HepG2 (cell line): ENCODE results near the gene PLCG1. TPM values are rescaled to one million over a fixed set of nuclear protein-coding genes. Genes with fewer than 3 reads are reported as not detected.

Source experiments
- CSRNP2 ChIP-seq: sonication (generic); formaldehyde crosslinking; conservative IDR thresholded peaks from 2 replicates; pipeline ENCODE4 v1.8.0; 2022; ENCODE audit warnings: low read depth, missing genetic modification reagents
- GMEB1 ChIP-seq: sonication (generic); formaldehyde crosslinking; IDR thresholded peaks from 2 replicates; pipeline ENCODE4 v1.5.1; 2020; ENCODE audit warnings: missing genetic modification reagents, mild to moderate bottlenecking, borderline replicate concordance
- KAT2B ChIP-seq: fragments of 150-350 bp; IDR thresholded peaks from 2 replicates; pipeline ENCODE4 v1.6.1; 2014; ENCODE audit warnings: low read depth, low read length, borderline replicate concordance
- MLXIP ChIP-seq: sonication (generic); formaldehyde crosslinking; IDR thresholded peaks from 2 replicates; pipeline ENCODE4 v1.9.0; 2021; ENCODE audit warnings: missing genetic modification reagents, borderline replicate concordance
- THRA ChIP-seq: sonication (generic); formaldehyde crosslinking; IDR thresholded peaks from 2 replicates; pipeline ENCODE4 v1.4.0; 2020; ENCODE audit warnings: missing genetic modification reagents, borderline replicate concordance
- ZNF326 ChIP-seq: sonication (generic); formaldehyde crosslinking; IDR thresholded peaks from 2 replicates; pipeline ENCODE4 v1.4.0; 2020; ENCODE audit warnings: missing genetic modification reagents, borderline replicate concordance
- ZNF407 ChIP-seq: sonication (generic); formaldehyde crosslinking; IDR thresholded peaks from one replicate; pipeline ENCODE4 v1.5.1; 2020; ENCODE audit warnings: mild to moderate bottlenecking, missing genetic modification reagents; ENCODE audit errors: not compliant biosample characterization
- polyA plus RNA-seq, 8 experiments: library from polyadenylated mRNA; depleted of rRNA in 3 of 8; stranded (reverse) in 7 of 8; unstranded in 1 of 8; fragments of >200 nt; fragmentation: Illumina TruSeq in 4 of 8; extraction: Trizol in 4 of 8; gene quantifications; 2 replicates each; pipeline versions ENCODE4 v1.2.1 to v1.2.3, GENCODE V29; 2011 to 2016; ENCODE audit warnings: low read depth in 4 of 8, missing spikeins in 1 of 8, mixed read lengths in 1 of 8; ENCODE audit not compliant: insufficient read depth in 1 of 8
- total RNA-seq, 5 experiments: library from RNA; depleted of rRNA; stranded (reverse); fragments of >200 nt; fragmentation: Illumina TruSeq; extraction: Trizol; gene quantifications; 2 replicates each; pipeline ENCODE4 v1.2.3, GENCODE V29; 2016; ENCODE audit warnings: low read depth in 1 of 5

The PLCG1 gene
- total and polyA plus RNA-seq, 2 of the 13 experiments (the other 11 are each of a cell fraction or from before 2014, with no cell fraction given) = 85.3 to 158 TPM

GRCh38 chr20:41135187-41135887 is 2.0 kb upstream of the PLCG1 start (continued):
- TF ChIP-seq ZNF407 (no peak), ZNF326 (CRISPR knock-in tag) (no peak), GMEB1 (peak; percentile 40; the same call in 1 of the 2 replicates), THRA (CRISPR knock-in tag) (no peak), KAT2B (no peak), CSRNP2 (no peak), MLXIP (no peak)
